Measurements from ENCODE around the gene ARHGAP22. TPM values are rescaled to one million over a fixed set of nuclear protein-coding genes. Genes with fewer than 3 reads are reported as not detected.

ARHGAP22 gene
- total RNA-seq, 1 donor from 2014 or later: 6.2 TPM

DNA sequence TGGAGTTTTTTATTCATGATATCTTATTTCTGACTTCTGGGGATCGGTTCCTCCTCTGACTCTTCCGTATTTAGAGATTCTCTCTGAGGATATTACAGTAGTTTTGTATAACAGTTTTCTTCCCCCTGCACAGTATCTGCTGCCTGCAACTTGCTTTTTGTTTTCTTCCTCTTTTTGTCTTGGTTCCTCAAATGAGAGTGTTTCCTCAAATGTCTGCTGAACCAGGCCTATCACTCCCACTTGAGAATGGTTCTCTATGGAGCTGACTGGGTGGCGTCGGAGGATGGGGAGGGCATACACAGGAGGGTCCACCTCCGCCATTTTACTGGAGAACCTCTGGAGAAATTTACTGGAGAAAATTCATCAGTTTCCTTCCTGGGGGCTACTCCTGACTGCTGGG, 27.7 kb downstream of the ARHGAP22 start:
- Histone ChIP-seq H3K4me2 (ENCODE audit: low read length) (no peak overlapping the region), H4K20me1 (ENCODE audit: insufficient read depth, low read length) (peaks cover 21% of the 10 kb centered on the region), H3K27me3 (ENCODE audit: insufficient read depth, low read length) (no peaks in the 10 kb centered on the region), H3K9me3 (ENCODE audit: insufficient read depth, low read depth, low read length) (no peaks in the 10 kb centered on the region), H3K4me1 (ENCODE audit: insufficient read depth, low read length) (peaks cover 5% of the 10 kb centered on the region), H3K79me2 (ENCODE audit: insufficient read depth, low read length) (peaks cover 55% of the 10 kb centered on the region), H3K4me3 (ENCODE audit: insufficient read depth, low read depth, low read length) (no peak overlapping the region), H2AFZ (ENCODE audit: low read depth, low read length) (no peak overlapping the region), H3K27ac (ENCODE audit: low read depth, low read length) (no peak overlapping the region), H3K9ac (ENCODE audit: low read length) (no peak overlapping the region), H3K36me3 (ENCODE audit: insufficient read depth, low read length) (peaks cover 49% of the 10 kb centered on the region)
- Mint-ChIP-seq H3K27ac (ENCODE audit: unreplicated experiment) (no peak overlapping the region), H3K36me3 (ENCODE audit: low read depth, unreplicated experiment) (peaks cover 6% of the 10 kb centered on the region), H3K9me3 (ENCODE audit: unreplicated experiment) (no peaks in the 10 kb centered on the region), H3K4me3 (ENCODE audit: unreplicated experiment) (no peak overlapping the region), H3K27me3 (ENCODE audit: low read depth, unreplicated experiment) (peaks cover 6% of the 10 kb centered on the region), H3K4me1 (ENCODE audit: low read depth, unreplicated experiment) (peaks cover 13% of the 10 kb centered on the region)
- TF ChIP-seq EZH2 (IDR thresholded peaks at IDR 0.05; ENCODE audit: insufficient read depth, low read length) (no peak), CTCF (IDR thresholded peaks at IDR 0.05; ENCODE audit: insufficient read depth, low read depth, low read length) (no peak)
- FAIRE-seq: no peak
- no peak for DNase-seq (ENCODE audit: low read depth)

DNA sequence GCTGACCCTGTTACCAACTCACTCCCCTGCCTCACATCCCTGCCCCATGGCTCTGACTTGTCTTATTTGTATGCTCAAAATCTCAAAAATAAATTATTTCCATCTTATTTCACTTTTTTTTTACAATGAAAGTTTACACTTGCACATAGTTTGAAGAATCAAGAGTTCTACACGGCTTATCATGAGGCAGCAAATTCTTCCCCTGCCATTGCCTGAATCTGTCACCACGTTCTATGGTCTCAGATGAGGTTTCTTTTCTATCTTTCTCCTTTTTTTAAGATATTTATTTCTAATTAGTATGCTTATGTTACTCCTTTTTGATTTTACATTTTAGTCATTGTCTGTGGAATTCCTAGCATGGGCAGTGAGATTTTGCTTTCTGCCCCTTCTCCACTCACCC, 28.4 kb downstream of the ARHGAP22 start:
- Mint-ChIP-seq H3K9me3 (ENCODE audit: unreplicated experiment) (no peaks in the 10 kb centered on the region), H3K27ac (ENCODE audit: unreplicated experiment) (no peak overlapping the region), H3K4me3 (ENCODE audit: unreplicated experiment) (no peak overlapping the region), H3K27me3 (ENCODE audit: low read depth, unreplicated experiment) (peaks cover 5% of the 10 kb centered on the region), H3K36me3 (ENCODE audit: low read depth, unreplicated experiment) (peaks cover 6% of the 10 kb centered on the region), H3K4me1 (ENCODE audit: low read depth, unreplicated experiment) (peaks cover 13% of the 10 kb centered on the region)
- no peak overlapping the region for H3K4me3 ChIP-seq (ENCODE audit: insufficient read depth, low read depth, low read length)
- H3K4me1 ChIP-seq (ENCODE audit: insufficient read depth, low read length): peaks cover 5% of the 10 kb centered on the region
- peaks cover 44% of the 10 kb centered on the region for H3K36me3 ChIP-seq (ENCODE audit: insufficient read depth, low read length)
- H3K9me3 ChIP-seq (ENCODE audit: insufficient read depth, low read depth, low read length): no peaks in the 10 kb centered on the region
- peaks cover 21% of the 10 kb centered on the region for H4K20me1 ChIP-seq (ENCODE audit: insufficient read depth, low read length)
- H3K27ac ChIP-seq (ENCODE audit: low read depth, low read length): no peak overlapping the region
- FAIRE-seq: no peak
- H2AFZ ChIP-seq (ENCODE audit: low read depth, low read length): no peak overlapping the region
- H3K4me2 ChIP-seq (ENCODE audit: low read length): no peak overlapping the region
- TF ChIP-seq EZH2 (IDR thresholded peaks at IDR 0.05; ENCODE audit: insufficient read depth, low read length) (no peak), CTCF (IDR thresholded peaks at IDR 0.05; ENCODE audit: insufficient read depth, low read depth, low read length) (no peak)
- DNase-seq (ENCODE audit: low read depth): no peak
- H3K27me3 ChIP-seq (ENCODE audit: insufficient read depth, low read length): no peaks in the 10 kb centered on the region
- no peak overlapping the region for H3K9ac ChIP-seq (ENCODE audit: low read length)
- peaks cover 50% of the 10 kb centered on the region for H3K79me2 ChIP-seq (ENCODE audit: insufficient read depth, low read length)

- no peak overlapping the region for H3K4me2 ChIP-seq (ENCODE audit: low read length)
- H3K27me3 ChIP-seq (ENCODE audit: insufficient read depth, low read length): no peaks in the 10 kb centered on the region
- no peaks in the 10 kb centered on the region for H3K9me3 ChIP-seq (ENCODE audit: insufficient read depth, low read depth, low read length)
- H3K9me3 Mint-ChIP-seq (ENCODE audit: unreplicated experiment): no peaks in the 10 kb centered on the region
- H4K20me1 ChIP-seq (ENCODE audit: insufficient read depth, low read length): peaks cover 23% of the 10 kb centered on the region
- peaks cover 6% of the 10 kb centered on the region for H3K36me3 Mint-ChIP-seq (ENCODE audit: low read depth, unreplicated experiment)
- H2AFZ ChIP-seq (ENCODE audit: low read depth, low read length): no peak overlapping the region
- H3K27ac ChIP-seq (ENCODE audit: low read depth, low read length): no peak overlapping the region
- peaks cover 6% of the 10 kb centered on the region for H3K27me3 Mint-ChIP-seq (ENCODE audit: low read depth, unreplicated experiment)
- no peak overlapping the region for H3K4me3 Mint-ChIP-seq (ENCODE audit: unreplicated experiment)
- peaks cover 46% of the 10 kb centered on the region for H3K79me2 ChIP-seq (ENCODE audit: insufficient read depth, low read length)
- no peak overlapping the region for H3K27ac Mint-ChIP-seq (ENCODE audit: unreplicated experiment)
- FAIRE-seq: no peak
- peaks cover 5% of the 10 kb centered on the region for H3K4me1 ChIP-seq (ENCODE audit: insufficient read depth, low read length)
- peaks cover 38% of the 10 kb centered on the region for H3K36me3 ChIP-seq (ENCODE audit: insufficient read depth, low read length)
- peaks cover 13% of the 10 kb centered on the region for H3K4me1 Mint-ChIP-seq (ENCODE audit: low read depth, unreplicated experiment)
- no peak overlapping the region for H3K9ac ChIP-seq (ENCODE audit: low read length)
- no peak overlapping the region for H3K4me3 ChIP-seq (ENCODE audit: insufficient read depth, low read depth, low read length)
- DNase-seq (ENCODE audit: low read depth): no peak
- TF ChIP-seq CTCF (IDR thresholded peaks at IDR 0.05; ENCODE audit: insufficient read depth, low read depth, low read length) (no peak), EZH2 (IDR thresholded peaks at IDR 0.05; ENCODE audit: insufficient read depth, low read length) (no peak)
These were observed 29.0 kb downstream of the ARHGAP22 start for GRCh38 chr10:48575901-48576300.

Measured in astrocyte (in vitro differentiated cells and primary cell).